HG02973 (cell line): Measurements from ENCODE around the gene APBA1.

Experiments
- ATAC-seq: cut with Tn5 transposase; IDR thresholded peaks from one replicate; pipeline ENCODE4 v1.9.1; 2021; ENCODE audit warnings: moderate library complexity; ENCODE audit not compliant: unreplicated experiment

The APBA1 gene

GRCh38 chr9:69579760-69580581 is 92.2 kb downstream of the APBA1 start:
- no peak for ATAC-seq

DNA sequence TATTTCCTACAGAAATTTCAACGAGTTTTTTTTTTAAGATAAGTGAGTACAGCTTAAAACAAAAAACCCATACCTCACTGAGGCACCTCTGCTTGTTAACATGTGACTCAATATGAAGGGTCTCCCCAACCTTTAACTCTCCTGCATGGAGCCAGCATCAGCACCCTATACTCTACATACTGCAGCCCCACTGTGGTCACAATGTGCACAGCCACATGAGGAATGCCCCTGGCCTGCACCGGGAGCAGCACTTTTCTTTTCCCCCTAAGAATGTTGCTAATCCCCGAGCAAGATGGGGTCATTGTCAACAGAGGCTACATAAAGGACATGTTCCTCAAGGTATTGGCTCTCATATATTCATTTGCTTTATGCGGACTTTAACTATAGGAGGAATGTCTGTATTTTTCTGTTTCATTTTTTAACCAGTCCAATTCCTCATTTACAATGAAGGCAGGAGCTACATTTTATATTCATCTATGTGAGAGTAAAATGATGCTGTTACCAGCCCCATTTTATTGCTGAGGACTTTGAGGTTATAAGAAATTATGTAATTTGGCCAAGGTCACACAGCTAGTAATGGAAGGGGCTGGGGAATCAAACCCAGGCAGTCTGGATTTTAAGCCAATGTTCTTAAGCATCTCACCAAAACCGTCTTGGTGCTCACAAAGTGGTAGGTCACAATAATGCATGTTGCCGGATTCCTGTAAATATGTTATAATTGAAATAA is 93.0 kb downstream of the APBA1 start:
- ATAC-seq = no peak

DNA sequence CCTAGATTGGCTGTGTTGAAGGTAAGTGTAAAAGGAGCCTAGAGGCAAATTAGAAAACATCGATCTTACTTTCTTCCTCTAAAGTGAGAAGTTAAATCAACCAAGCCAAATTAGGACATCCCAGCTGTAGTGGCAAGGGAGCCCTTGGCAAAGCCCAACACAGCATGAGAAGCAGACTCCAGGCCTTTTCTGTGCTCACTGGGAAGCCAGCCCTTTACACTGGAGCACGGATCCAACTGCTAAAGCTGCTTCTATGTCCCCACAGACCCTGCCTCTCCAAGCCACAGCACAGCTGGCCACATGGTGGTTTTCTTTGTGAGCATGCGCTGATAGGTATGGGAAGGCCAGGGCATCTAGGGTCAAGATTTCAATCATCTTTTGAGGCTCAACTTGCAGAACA is 94.1 kb downstream of the APBA1 start:
- no peak for ATAC-seq

GRCh38 chr9:69577123-69577522 is 95.0 kb downstream of the APBA1 start:
- ATAC-seq = no peak

DNA sequence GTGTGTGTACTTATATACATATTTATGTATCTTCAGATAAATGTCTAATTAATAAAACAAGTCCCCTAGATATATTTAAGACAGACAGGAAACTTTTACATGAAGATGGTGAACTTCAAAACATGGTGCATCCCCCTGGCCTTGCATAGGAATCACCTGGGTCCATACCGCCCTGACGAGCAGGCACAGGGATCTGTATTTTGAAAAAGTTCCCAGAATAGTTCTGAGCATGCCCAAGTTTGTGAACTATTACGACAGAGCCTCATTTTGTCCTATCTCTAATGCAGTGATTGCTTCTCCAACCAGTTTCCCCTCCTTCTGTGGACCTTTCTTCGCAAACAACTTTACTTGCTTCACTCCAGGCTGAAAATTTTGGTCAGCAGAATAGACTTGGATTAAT is 98.1 kb downstream of the APBA1 start:
- no peak for ATAC-seq

- no peak for ATAC-seq
These were observed 98.5 kb downstream of the APBA1 start for GRCh38 chr9:69573651-69574050.

DNA sequence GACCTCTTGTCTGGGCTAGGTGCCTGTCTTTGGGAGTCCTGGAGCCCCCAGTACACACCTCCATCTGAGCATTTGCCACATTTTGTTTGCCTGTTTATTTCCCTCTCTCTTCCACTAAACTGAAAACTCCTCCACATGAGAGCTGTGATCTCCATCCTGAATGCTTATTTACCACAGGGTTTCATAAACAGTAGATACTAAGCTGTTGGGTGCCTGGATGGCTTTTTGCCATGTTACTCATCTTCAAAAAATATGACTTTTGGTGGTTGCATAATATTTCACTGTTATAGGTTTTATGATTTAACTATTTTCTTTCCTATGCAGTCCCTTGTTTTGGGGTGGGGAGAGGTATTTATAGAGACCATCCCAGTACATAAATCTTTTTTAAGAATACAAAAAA is 99.6 kb downstream of the APBA1 start:
- ATAC-seq = no peak

- no peak for ATAC-seq
These were observed 101.1 kb downstream of the APBA1 start for GRCh38 chr9:69571032-69571431.

DNA sequence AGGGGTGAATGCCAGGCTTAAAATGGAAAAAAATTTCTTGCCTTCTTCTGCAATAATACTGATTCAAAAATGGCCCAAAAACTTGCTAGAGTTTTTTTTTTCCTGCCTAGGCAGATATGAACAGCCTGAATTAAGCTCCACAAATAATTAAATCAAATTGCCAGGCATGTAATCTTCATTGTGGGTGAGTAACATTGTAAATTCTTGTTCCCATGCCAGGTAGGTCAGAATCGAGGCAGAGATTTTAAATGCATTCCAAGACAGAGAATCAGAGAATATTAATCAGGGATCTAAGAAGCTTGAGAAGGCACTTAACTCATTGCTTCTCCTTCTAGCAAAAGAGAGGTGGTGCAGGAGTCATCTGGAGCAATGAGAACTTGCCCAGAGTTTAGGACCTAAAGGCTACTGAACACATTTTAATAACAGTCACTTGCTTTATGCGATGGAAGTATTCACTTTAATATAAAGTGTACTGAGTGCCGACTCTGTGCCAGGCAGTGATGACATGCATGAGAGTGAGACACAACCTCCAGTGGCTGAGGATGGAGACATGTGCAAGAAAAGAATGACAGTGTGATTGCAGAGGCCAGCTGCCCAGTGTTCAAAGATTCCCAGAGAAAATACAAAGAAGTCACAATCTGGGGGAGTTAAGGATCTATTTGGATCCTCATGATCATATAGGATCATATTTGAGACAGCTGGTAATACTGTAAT is 102.3 kb downstream of the APBA1 start:
- ATAC-seq = no peak

DNA sequence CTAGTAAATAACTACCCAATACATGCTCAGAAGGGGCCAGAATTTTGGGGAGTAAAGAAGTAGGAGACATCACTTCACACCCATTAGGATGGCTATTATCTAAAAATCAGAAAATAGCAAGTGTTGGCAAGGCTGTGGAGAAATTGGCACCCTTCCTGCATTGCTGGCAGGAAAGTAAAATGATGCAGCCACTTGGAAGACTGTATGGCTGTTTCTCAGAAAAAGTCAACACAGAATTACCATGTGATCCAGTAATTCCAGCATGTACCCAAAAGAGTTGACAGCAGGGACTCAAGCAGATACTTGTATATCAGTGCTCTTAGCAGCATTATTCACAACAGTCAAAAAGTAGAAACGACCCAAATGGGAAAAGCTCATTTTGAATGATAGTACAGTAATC is 107.6 kb downstream of the APBA1 start:
- ATAC-seq = no peak

GRCh38 chr9:69559126-69559525 is 113.0 kb downstream of the APBA1 start:
- no peak for ATAC-seq

DNA sequence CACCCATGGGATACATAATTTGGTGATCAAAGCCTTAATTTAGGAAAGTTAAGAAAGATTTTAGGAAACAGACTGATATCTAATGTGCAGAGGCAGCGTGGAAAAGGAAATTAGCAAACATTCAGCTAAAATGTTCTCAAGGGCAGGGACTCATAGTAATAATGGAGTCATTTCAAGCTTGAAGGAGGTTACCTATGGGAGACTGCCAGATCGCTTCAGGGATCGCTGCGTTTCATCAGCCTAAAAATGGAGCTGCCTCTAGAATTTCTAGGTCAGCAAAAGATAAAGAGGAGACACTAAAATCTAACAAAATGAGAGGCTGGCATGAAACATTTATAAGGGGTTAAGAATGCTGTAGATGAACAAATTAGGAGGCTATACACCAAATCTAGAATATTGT is 115.5 kb downstream of the APBA1 start:
- ATAC-seq = no peak

DNA sequence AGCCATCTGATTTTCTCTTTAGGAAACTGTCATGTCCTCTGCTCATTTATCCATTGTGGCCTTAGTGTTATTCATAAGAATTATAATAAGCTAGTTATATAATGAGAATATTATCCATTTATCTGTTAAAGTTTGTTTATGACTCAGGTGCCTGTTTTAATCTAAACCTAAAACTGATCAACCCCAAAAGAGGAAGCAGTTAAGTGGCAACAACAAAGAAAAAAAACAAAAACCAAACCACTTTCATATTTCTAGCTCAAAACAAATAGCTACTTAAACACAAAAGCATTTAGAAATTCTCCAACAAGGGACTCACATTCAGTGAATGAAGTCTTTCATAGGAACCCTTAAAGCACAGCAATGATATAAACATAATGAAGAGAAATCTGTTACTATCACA is 116.4 kb downstream of the APBA1 start:
- ATAC-seq = no peak

DNA sequence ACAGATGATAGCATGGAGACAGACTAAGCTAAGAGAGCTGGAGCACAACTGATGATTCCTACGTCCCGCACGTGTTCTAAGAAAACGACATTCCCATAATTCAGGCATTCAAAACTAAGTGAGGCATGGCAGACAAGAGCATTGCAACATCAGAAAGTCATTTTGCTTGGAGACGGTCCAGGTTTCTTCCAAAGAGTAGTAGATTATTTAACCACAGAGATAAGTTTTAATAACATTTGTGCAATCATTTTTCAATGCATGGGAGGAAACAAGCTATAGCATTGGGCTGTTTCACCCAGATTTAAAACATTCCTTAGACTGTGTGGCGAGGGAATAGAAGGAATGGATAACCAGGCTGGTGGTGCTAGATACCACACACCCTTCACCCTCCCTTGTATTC is 117.2 kb downstream of the APBA1 start:
- no peak for ATAC-seq

- ATAC-seq = no peak
These were observed 122.6 kb downstream of the APBA1 start for GRCh38 chr9:69549310-69550202.

DNA sequence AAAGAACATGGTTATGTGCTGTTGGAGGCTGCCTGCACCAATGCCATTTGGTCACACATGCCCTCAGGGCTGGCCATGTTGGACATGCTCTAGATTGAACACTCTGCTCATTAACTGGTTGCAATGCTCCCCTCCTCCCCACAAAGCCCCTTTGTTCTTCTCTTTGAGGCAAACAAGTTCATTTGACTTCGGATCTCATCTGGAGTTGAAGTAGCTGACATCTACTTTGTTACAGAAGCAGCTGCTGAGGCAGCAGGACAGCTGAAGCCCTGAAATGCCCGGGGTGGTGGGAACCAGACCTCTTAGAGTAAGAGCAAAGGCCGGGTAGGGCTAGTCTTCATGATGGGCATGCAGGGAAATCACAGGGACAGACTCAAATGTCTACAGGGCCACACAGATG is 123.5 kb downstream of the APBA1 start:
- no peak for ATAC-seq

DNA sequence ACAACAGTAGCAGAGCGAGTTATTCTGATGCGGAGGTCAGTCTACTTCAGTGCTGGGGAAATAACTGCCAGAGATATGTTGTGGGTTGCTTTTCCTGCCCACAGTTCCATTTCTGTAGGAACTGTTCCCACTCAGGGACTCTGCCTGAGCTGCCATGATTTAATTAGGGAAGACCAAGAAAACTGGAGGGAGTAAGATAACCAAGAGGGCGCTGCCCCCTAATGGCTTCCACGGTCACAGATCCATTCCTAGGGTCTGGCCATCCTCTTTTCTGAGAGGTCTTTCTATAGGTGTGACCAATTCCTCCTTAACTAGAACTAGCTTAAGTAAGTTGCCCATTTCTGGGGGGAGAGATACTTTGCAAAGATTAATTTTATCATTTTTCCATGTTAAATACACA is 125.9 kb downstream of the APBA1 start:
- no peak for ATAC-seq

DNA sequence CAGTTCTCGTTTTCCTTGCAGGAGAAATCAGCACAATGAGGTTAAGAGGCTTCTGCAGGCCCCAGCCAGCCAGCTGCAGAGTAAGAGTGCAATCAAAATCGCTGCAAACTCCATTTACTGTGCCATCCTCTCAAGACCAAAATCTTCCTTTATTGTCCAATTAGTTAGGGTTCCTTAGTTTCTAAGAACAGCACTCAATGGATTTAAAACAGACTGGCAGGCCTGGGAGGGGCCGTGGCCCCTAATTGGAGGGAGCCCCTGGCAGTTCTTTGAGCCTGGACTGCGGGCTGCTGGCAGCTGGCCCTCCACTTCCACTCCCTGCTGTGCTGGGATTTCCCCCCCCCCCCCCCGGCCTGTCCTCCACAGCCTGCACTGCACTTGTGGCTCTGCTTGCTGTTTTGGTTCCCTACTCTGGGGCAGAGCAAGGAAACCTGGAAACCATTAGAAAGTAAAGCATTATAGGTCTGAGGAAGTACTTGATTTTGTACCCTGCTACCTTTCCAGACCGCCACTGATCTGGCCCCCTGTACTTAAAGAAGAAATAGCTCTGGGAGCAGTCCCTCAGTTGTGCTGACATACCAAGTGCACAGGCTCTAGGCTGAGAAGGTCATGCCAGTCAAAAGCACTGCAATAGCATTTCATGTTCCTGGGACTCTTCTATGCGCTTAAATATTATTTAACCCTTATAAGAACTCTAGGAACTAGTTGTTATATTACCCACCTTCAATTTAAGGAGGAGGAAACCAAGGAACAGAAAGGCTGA is 129.0 kb downstream of the APBA1 start:
- no peak for ATAC-seq

DNA sequence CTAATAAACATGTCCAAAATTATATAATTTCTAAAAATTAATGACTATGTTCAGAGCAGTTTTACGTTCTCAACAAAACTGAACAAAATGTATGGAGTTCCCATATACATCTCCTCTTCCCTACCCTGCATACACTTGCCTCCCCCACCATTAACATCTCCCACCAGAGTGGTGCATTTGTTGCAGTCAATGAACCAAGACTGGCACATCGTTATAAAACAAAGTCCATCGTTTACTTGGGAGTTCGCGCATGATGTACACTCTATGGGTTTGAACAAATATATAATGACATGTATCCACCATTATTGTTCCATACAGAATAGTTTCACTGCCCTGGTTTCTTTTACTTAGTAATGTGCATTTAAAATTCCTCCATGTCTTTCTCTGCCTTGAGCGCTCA is 130.1 kb downstream of the APBA1 start:
- ATAC-seq = no peak

- no peak for ATAC-seq
These were observed 136.3 kb downstream of the APBA1 start for GRCh38 chr9:69535911-69536310.
